CMK (cell line): Measurements from ENCODE around the gene CSNK2A2.

Source experiments
- DNase-seq: peaks from one replicate; pipeline ENCODE4 v3.0.0-alpha.2; 2010; ENCODE audit warnings: low read depth

The CSNK2A2 gene

GRCh38 chr16:58198803-58199411, 1.0 kb upstream of the CSNK2A2 start:
- no peak for DNase-seq

- no peak for DNase-seq
These were observed 443 bp downstream of the CSNK2A2 start for GRCh38 chr16:58197314-58198012.

- no peak for DNase-seq
These were observed 1.0 kb downstream of the CSNK2A2 start for GRCh38 chr16:58196898-58197313.

GRCh38 chr16:58195771-58196170, 2.1 kb downstream of the CSNK2A2 start:
- no peak for DNase-seq

GRCh38 chr16:58195344-58195743, 2.6 kb downstream of the CSNK2A2 start:
- no peak for DNase-seq

- no peak for DNase-seq
These were observed 3.1 kb downstream of the CSNK2A2 start for GRCh38 chr16:58194790-58195189.

GRCh38 chr16:58187665-58188421, 10.1 kb downstream of the CSNK2A2 start:
- DNase-seq = no peak

GRCh38 chr16:58187092-58187491, 10.8 kb downstream of the CSNK2A2 start:
- DNase-seq = no peak

- no peak for DNase-seq
These were observed 11.5 kb downstream of the CSNK2A2 start for GRCh38 chr16:58186176-58186944.

GRCh38 chr16:58177353-58177710, 20.6 kb downstream of the CSNK2A2 start:
- no peak for DNase-seq

- no peak for DNase-seq
These were observed 21.1 kb downstream of the CSNK2A2 start for GRCh38 chr16:58176608-58177352.

- no peak for DNase-seq
These were observed 27.7 kb downstream of the CSNK2A2 start for GRCh38 chr16:58170223-58170622.

GRCh38 chr16:58160855-58161254, 37.1 kb downstream of the CSNK2A2 start:
- DNase-seq = no peak

GRCh38 chr16:58158725-58159124, 39.2 kb downstream of the CSNK2A2 start:
- DNase-seq = no peak

GRCh38 chr16:58157951-58158540, 39.9 kb downstream of the CSNK2A2 start:
- DNase-seq = no peak

GRCh38 chr16:58157239-58157638, 40.7 kb downstream of the CSNK2A2 start:
- no peak for DNase-seq

GRCh38 chr16:58155839-58156238, 42.1 kb downstream of the CSNK2A2 start:
- DNase-seq = no peak

GRCh38 chr16:58154345-58154744, 43.6 kb downstream of the CSNK2A2 start:
- no peak for DNase-seq

- no peak for DNase-seq
These were observed 45.5 kb downstream of the CSNK2A2 start for GRCh38 chr16:58152246-58152868.

- no peak for DNase-seq
These were observed 49.4 kb downstream of the CSNK2A2 start for GRCh38 chr16:58148526-58148925.

GRCh38 chr16:58148099-58148498, 49.8 kb downstream of the CSNK2A2 start:
- DNase-seq = no peak
